Measurements from ENCODE around the gene SERTAD2.

Gene SERTAD2

GRCh38 chr2:64632835-64633819 is 20.6 kb downstream of the SERTAD2 start:
- H3K4me1 ChIP-seq (ENCODE audit: insufficient read depth, low read length) = peaks cover 16% of the 10 kb centered on the region; the same call in 1 of the 2 replicates
- peaks cover 12% of the 10 kb centered on the region; the same call in 1 of the 2 replicates for H3K36me3 ChIP-seq (ENCODE audit: insufficient read depth, low read length)
- no peaks in the 10 kb centered on the region for H3K9me3 ChIP-seq (ENCODE audit: control insufficient read depth, insufficient read depth, low read length)
- H3K9ac ChIP-seq (ENCODE audit: low read depth, low read length) = no peak overlapping the region

DNA sequence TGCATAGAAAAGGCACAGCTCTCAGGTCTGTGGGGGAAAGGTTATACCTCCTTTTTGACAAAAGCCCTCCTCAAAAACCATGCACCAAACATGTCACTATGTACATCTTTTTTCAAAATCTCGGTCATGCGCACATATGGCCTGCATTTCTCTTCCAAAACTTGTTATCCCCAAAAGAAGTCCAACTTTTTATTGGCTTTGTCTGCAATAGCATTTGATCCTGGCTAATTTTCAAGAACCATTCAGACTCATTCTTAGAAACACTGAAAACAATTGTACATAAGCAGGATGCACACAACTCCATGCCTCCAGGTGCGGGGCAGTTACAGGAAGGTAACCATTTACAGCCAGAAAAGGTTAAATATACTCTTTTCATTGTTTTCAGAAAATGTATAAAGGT is 21.9 kb downstream of the SERTAD2 start:
- Histone ChIP-seq H3K36me3 (ENCODE audit: insufficient read depth, low read length) (peaks cover 12% of the 10 kb centered on the region; the same call in 1 of the 2 replicates), H3K4me1 (ENCODE audit: insufficient read depth, low read length) (peaks cover 12% of the 10 kb centered on the region; the same call in 1 of the 2 replicates), H3K9ac (ENCODE audit: low read depth, low read length) (no peak overlapping the region)

GRCh38 chr2:64630752-64631151 is 23.0 kb downstream of the SERTAD2 start:
- peaks cover 10% of the 10 kb centered on the region; the same call in 1 of the 2 replicates for H3K4me1 ChIP-seq (ENCODE audit: insufficient read depth, low read length)
- H3K9ac ChIP-seq (ENCODE audit: low read depth, low read length) = no peak overlapping the region
- no peaks in the 10 kb centered on the region for H3K9me3 ChIP-seq (ENCODE audit: control insufficient read depth, insufficient read depth, low read length)
- H3K36me3 ChIP-seq (ENCODE audit: insufficient read depth, low read length) = peaks cover 10% of the 10 kb centered on the region; the same call in 1 of the 2 replicates

More for the DNA sequence above, 21.9 kb downstream of the SERTAD2 start:
- no peaks in the 10 kb centered on the region for H3K9me3 ChIP-seq (ENCODE audit: control insufficient read depth, insufficient read depth, low read length)

GRCh38 chr2:64629875-64630274 is 23.8 kb downstream of the SERTAD2 start:
- H3K4me1 ChIP-seq (ENCODE audit: insufficient read depth, low read length) = peaks cover 10% of the 10 kb centered on the region; the same call in 1 of the 2 replicates
- no peak overlapping the region for H3K9ac ChIP-seq (ENCODE audit: low read depth, low read length)
- peaks cover 6% of the 10 kb centered on the region; the same call in 1 of the 2 replicates for H3K36me3 ChIP-seq (ENCODE audit: insufficient read depth, low read length)
- H3K9me3 ChIP-seq (ENCODE audit: control insufficient read depth, insufficient read depth, low read length) = no peaks in the 10 kb centered on the region

GRCh38 chr2:64629329-64629781 is 24.4 kb downstream of the SERTAD2 start:
- Histone ChIP-seq H3K36me3 (ENCODE audit: insufficient read depth, low read length) (peaks cover 6% of the 10 kb centered on the region; the same call in 1 of the 2 replicates), H3K9me3 (ENCODE audit: control insufficient read depth, insufficient read depth, low read length) (no peaks in the 10 kb centered on the region), H3K4me1 (ENCODE audit: insufficient read depth, low read length) (peaks cover 10% of the 10 kb centered on the region; the same call in 1 of the 2 replicates), H3K9ac (ENCODE audit: low read depth, low read length) (no peak overlapping the region)

DNA sequence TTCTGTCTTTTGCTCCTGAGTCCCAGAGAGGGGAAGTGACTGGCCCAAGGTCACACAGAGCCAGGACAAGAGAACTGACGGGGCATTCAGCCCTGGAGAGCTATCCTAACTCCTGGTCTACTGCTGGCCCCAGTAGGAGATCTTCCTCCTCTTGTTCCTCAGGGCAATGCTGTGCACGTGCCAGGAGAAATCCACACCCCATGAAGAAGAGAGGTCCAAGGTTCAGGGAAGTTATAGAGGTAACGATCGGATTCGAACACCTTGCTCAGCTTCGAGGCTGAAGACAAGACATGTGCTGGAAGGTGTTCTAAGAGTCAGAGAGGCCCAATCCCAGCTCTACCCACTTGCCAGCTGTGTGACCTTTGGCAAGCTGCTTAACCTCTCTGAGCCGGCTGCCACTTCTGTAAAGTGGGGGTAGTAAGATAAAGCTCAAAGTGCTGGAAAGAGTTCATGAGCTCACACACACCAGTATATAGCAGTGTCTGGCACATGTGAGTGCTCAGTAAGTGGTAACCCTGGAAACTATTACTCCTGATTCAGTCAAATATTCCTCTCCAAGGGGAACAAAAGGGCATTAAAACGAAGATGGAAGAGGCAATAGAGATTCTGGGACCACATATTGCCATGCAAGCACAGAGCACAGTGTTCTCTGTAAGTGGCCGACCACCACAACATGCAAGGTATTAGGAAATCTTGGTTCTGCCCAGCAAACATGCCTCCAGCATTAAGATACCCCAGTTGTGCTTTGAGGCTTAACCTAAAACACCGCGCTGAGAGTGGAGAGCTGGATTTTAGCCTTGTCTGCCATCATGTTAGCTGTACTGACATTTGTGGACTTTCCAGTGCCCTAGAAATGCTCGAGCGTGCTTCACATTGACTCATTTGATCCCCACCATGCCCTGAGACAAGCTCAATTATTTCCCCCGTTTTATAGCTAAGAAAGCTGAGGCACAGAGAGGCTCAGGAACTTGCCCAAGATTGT is 25.6 kb downstream of the SERTAD2 start:
- Histone ChIP-seq H3K9me3 (ENCODE audit: control insufficient read depth, insufficient read depth, low read length) (no peaks in the 10 kb centered on the region), H3K36me3 (ENCODE audit: insufficient read depth, low read length) (peaks cover 4% of the 10 kb centered on the region; the same call in 1 of the 2 replicates), H3K9ac (ENCODE audit: low read depth, low read length) (no peak overlapping the region), H3K4me1 (ENCODE audit: insufficient read depth, low read length) (peaks cover 10% of the 10 kb centered on the region; the same call in 1 of the 2 replicates)

DNA sequence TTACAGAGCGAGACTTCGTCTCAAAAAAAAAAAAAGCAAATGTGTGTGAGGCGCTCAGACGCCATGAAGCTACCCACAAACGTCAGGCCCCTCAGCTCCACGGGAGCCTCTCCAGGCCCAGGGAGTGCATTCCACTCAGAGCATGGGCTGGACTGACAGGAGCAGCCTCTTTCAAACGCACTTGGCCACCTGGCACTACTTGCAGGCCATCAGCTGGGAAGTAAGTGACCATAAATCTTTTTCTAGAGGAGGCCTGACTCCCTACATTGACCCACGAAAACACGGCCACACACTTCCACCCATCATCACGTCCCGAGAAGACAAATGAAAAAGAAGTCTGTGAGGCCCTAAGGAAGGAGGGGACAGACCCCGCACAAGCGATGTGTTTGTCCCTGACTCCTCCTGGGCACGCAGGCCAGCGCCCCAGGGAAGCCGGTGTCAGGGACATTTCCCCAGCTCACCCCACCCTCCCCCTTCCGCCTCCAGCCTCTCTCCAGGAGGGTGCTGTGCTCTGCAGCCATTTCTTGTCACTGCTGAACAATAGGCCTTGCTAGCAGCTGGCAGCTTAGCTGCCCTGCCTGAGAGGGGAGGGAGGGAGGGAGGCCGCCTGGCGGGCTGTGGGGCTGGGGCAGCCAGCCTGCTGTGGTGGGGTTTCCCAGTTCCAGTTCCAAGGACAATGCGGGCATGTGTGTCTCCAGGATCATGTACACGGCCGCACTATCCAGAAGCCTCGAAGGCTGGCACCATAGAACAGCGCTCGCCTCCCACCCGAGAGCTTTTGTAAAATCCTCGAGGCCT is 26.6 kb downstream of the SERTAD2 start:
- H3K36me3 ChIP-seq (ENCODE audit: insufficient read depth, low read length) = no peaks in the 10 kb centered on the region
- peaks cover 17% of the 10 kb centered on the region; the same call in 1 of the 2 replicates for H3K4me1 ChIP-seq (ENCODE audit: insufficient read depth, low read length)
- H3K9ac ChIP-seq (ENCODE audit: low read depth, low read length) = no peak overlapping the region
- H3K9me3 ChIP-seq (ENCODE audit: control insufficient read depth, insufficient read depth, low read length) = no peaks in the 10 kb centered on the region

DNA sequence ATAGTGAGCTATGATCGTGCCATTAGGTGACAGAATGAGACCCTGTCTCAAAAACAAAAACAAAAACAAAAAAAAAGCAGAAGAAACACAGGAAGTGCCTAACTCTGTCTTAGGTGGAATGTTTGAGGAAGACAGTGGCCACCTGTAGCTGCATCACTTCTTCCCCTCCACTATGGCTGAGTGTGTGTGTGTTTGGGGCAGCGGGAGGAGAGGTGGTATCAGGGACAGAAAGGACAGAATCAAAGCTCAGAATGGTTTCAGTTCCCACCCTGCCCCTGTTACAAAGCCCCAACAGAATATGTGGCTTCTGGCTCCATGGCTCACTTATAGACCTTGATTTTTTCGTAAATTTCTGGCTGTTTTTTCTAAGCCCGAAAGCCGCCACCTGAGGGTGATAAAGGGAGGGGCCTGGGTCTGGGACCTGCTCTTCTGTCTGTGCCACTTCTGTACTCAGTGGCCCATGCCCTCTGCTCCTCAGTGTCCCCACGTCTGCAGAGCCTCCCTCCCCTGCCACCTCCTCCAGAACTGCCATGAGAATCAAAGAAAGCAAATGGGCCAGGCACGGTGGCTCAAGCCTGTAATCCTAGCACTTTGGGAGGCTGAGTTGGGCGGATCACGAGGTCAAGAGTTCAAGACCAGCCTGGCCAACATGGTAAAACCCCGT is 27.4 kb downstream of the SERTAD2 start:
- Histone ChIP-seq H3K36me3 (ENCODE audit: insufficient read depth, low read length) (no peaks in the 10 kb centered on the region), H3K9me3 (ENCODE audit: control insufficient read depth, insufficient read depth, low read length) (no peaks in the 10 kb centered on the region), H3K9ac (ENCODE audit: low read depth, low read length) (no peak overlapping the region), H3K4me1 (ENCODE audit: insufficient read depth, low read length) (peaks cover 18% of the 10 kb centered on the region; the same call in 1 of the 2 replicates)

DNA sequence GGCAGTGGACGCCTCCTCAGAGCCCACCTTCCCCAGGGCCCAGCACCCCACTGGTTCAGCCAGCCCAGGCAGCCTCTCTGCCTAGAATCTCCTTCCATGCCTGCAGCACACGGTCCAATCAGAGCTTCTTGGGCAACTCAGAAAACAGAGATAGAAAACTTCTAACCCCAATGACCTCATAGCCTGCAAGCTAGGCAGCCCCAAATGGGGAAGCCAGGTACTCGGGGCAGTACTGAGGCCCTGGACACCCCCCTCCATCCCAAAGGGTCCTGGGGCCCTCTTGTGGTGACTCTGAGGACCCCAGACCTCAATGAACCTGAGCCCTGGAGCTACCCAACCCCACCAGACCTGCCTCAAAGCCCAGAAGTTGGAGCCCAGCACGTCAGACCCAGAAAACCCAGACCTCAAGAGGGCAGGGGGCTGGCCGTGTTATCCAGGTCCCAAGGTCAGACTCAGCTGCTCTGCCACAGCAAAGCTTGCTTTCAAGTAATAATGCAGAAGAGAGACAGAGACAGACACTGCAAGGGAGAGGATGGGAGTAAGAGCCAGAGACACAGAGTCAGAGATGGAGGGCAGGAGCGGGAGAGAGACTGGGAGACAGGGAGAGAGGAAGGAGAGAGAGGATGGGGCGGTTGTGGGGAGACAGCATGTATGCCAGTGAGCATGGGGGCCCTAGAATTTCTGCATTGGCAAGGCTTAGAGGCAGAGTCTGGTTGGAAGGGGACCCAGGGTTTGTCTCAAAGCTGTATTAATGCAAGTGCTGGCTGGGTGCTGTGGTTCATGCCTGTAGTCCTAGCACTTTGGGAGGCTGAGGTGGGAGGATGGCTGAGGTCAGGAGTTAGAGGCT is 28.2 kb downstream of the SERTAD2 start:
- H3K9ac ChIP-seq (ENCODE audit: low read depth, low read length) = no peak overlapping the region
- peaks cover 26% of the 10 kb centered on the region for H3K4me1 ChIP-seq (ENCODE audit: insufficient read depth, low read length)
- no peaks in the 10 kb centered on the region for H3K9me3 ChIP-seq (ENCODE audit: control insufficient read depth, insufficient read depth, low read length)
- no peaks in the 10 kb centered on the region for H3K36me3 ChIP-seq (ENCODE audit: insufficient read depth, low read length)

GRCh38 chr2:64624862-64625261 is 28.9 kb downstream of the SERTAD2 start:
- Histone ChIP-seq H3K4me1 (ENCODE audit: insufficient read depth, low read length) (peaks cover 27% of the 10 kb centered on the region), H3K36me3 (ENCODE audit: insufficient read depth, low read length) (no peaks in the 10 kb centered on the region), H3K9ac (ENCODE audit: low read depth, low read length) (no peak overlapping the region), H3K9me3 (ENCODE audit: control insufficient read depth, insufficient read depth, low read length) (no peaks in the 10 kb centered on the region)

DNA sequence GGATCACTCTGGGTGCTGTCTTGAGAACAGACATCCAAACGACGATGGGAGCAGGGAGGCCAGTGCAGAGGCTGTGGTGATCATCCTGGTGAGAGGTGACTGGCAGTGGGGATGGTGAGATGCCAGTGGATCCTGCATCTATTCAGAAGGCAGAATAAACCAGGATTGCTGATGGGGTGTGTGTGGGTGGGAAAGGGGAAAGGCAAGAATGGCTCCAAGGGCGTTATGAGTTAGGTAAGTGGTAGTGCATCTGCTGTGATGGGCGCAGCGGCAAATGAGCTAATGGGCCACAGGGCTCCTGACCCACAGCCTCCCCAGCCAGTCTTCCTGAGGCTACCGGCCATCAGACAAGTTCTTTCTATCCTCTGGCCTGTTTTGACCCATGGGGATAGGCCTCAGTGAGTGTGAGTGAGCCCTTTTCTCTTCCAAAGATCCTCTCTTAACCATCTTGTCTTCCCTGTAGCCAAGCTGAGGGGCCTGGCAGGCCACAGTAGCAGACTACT is 29.6 kb downstream of the SERTAD2 start:
- no peaks in the 10 kb centered on the region for H3K9me3 ChIP-seq (ENCODE audit: control insufficient read depth, insufficient read depth, low read length)
- H3K9ac ChIP-seq (ENCODE audit: low read depth, low read length) = no peak overlapping the region
- peaks cover 27% of the 10 kb centered on the region for H3K4me1 ChIP-seq (ENCODE audit: insufficient read depth, low read length)
- H3K36me3 ChIP-seq (ENCODE audit: insufficient read depth, low read length) = no peaks in the 10 kb centered on the region

- no peaks in the 10 kb centered on the region for H3K36me3 ChIP-seq (ENCODE audit: insufficient read depth, low read length)
- H3K9me3 ChIP-seq (ENCODE audit: control insufficient read depth, insufficient read depth, low read length) = no peaks in the 10 kb centered on the region
- peaks cover 30% of the 10 kb centered on the region for H3K4me1 ChIP-seq (ENCODE audit: insufficient read depth, low read length)
- H3K9ac ChIP-seq (ENCODE audit: low read depth, low read length) = no peak overlapping the region
Observed at GRCh38 chr2:64623242-64623850, 30.4 kb downstream of the SERTAD2 start.

All from ES-I3 (cell line).